GM12878 (cell line): ENCODE results near the gene SETD1A. TPM values are rescaled to one million over a fixed set of nuclear protein-coding genes. Genes with fewer than 3 reads are reported as not detected.
A peak's percentile ranks its signal among the peaks of the same experiment; 100 is the strongest.

ENCODE experiments used
- ATAC-seq: fragments of 200-7000 bp; cut with Tn5 transposase; 3 replicates; pipeline ENCODE4 v1.9.1; 2020; ENCODE audit warnings: mild to moderate bottlenecking, moderate library complexity
- BruUV-seq: library from RNA; stranded (reverse); fragments of 400-500 nt; replicated peaks from 2 replicates; lab custom pipeline; 2021; lab: Mats Ljungman, UMichigan
- CTCF ChIA-PET: fragments of 300-600 bp; sonication (Branson Sonifier 250); formaldehyde crosslinking; extraction: SDS; loops from one replicate; lab custom pipeline; 2021; ENCODE audit warnings: inconsistent platforms; lab: Yijun Ruan, JAX
- POLR2A ChIA-PET: fragments of 350-600 bp; formaldehyde crosslinking; extraction: SDS; loops from one replicate; lab custom pipeline; 2021; ENCODE audit warnings: inconsistent platforms; lab: Charles Lee
- RAD21 ChIA-PET: fragments of 300-600 bp; sonication (Branson Sonifier 250); formaldehyde crosslinking; loops from one replicate; lab custom pipeline; 2023; ENCODE audit warnings: antibody characterized with exemption; ENCODE audit not compliant: unreplicated experiment; lab: Charles Lee
- SMC1A ChIA-PET: fragments of 300-600 bp; sonication (Branson Sonifier 250); formaldehyde crosslinking; loops from one replicate; lab custom pipeline; 2023; ENCODE audit not compliant: unreplicated experiment, uncharacterized antibody; lab: Charles Lee
- DNase-seq: peaks from one replicate; pipeline ENCODE4 v3.0.0-alpha.2; 2011; ENCODE audit warnings: low read depth, low spot score
- FAIRE-seq: peaks from 3 replicates; lab custom pipeline; 2011; peaks lifted over from hg19 to GRCh38; lab: Jason Lieb, UNC
- H2AFZ ChIP-seq: 2 replicates; pipeline ENCODE4 v1.6.0; 2011; ENCODE audit warnings: low read depth, low read length, control low read depth; ENCODE audit not compliant: control insufficient read depth
- H3K27ac ChIP-seq: 2 replicates; pipeline ENCODE4 v1.5.1; 2011; ENCODE audit warnings: control low read depth; ENCODE audit not compliant: control insufficient read depth, insufficient read depth
- H3K27me3 ChIP-seq, 2 experiments: replicated peaks in 1 of 2; 2 replicates each; pipeline versions ENCODE4 v1.6.0 to v1.6.1; 2011; ENCODE audit warnings: low read length in 1 of 2; ENCODE audit not compliant: control insufficient read depth in 2 of 2, insufficient read depth in 2 of 2
- H3K36me3 ChIP-seq, 2 experiments: 2 replicates each; pipeline ENCODE4 v1.5.1; 2011; ENCODE audit warnings: low read length in 1 of 2; ENCODE audit not compliant: control insufficient read depth in 2 of 2, insufficient read depth in 2 of 2
- H3K4me1 ChIP-seq: 2 replicates; pipeline ENCODE4 v1.6.1; 2011; ENCODE audit warnings: mild to moderate bottlenecking, low read length, moderate library complexity, mixed read lengths; ENCODE audit not compliant: control insufficient read depth, insufficient read depth
- H3K4me2 ChIP-seq: 2 replicates; pipeline ENCODE4 v1.6.0; 2011; ENCODE audit warnings: control low read depth; ENCODE audit not compliant: control insufficient read depth, insufficient read depth
- H3K4me3 ChIP-seq: fragments of 200-600 bp; sonication (generic); 2 replicates; pipeline ENCODE4 v1.5.1; 2016
- H3K79me2 ChIP-seq: 2 replicates; pipeline ENCODE4 v1.6.0; 2011; ENCODE audit warnings: low read length; ENCODE audit not compliant: control insufficient read depth, insufficient read depth
- H3K9ac ChIP-seq: 2 replicates; pipeline ENCODE4 v1.8.0; 2011; ENCODE audit warnings: low read length, control low read depth, mixed read lengths; ENCODE audit not compliant: control insufficient read depth, insufficient read depth
- H3K9me3 ChIP-seq: replicated peaks from 3 replicates; pipeline ENCODE4 v1.5.1; 2011; ENCODE audit warnings: mild to moderate bottlenecking, low read length; ENCODE audit not compliant: control insufficient read depth, insufficient read depth
- H4K20me1 ChIP-seq: 2 replicates; pipeline ENCODE4 v1.6.0; 2011; ENCODE audit not compliant: control insufficient read depth, insufficient read depth
- BCL3 ChIP-seq: IDR thresholded peaks from 2 replicates; pipeline ENCODE4 v1.6.1; 2011; ENCODE audit warnings: borderline replicate concordance, low read depth, mild to moderate bottlenecking, moderate library complexity, low read length; ENCODE audit not compliant: insufficient read depth, poor library complexity, severe bottlenecking
- PBX3 ChIP-seq: IDR thresholded peaks from 2 replicates; pipeline ENCODE4 v1.6.1; 2011; ENCODE audit warnings: mild to moderate bottlenecking, low read depth, low read length, moderate library complexity; ENCODE audit not compliant: insufficient replicate concordance
- SMAD1 ChIP-seq: fragments of 450-650 bp; IDR thresholded peaks from 2 replicates; pipeline ENCODE4 v1.6.1; 2018; ENCODE audit warnings: mild to moderate bottlenecking, low read depth; ENCODE audit not compliant: partially characterized antibody
- SUPT20H ChIP-seq: IDR thresholded peaks from 2 replicates; pipeline ENCODE4 v1.6.1; 2011; ENCODE audit warnings: low read depth, mild to moderate bottlenecking, low read length, moderate library complexity, borderline replicate concordance; ENCODE audit not compliant: control insufficient read depth
- TBL1XR1 ChIP-seq: IDR thresholded peaks from 2 replicates; pipeline ENCODE4 v1.6.1; 2012; ENCODE audit warnings: low read depth, low read length, improper control_type of control experiment
- TCF3 ChIP-seq: IDR thresholded peaks from 2 replicates; pipeline ENCODE4 v1.6.1; 2012; ENCODE audit warnings: low read depth, mild to moderate bottlenecking, low read length, borderline replicate concordance; ENCODE audit not compliant: insufficient read depth
- WGBS: methylation state at CpG from one replicate; pipeline ENCODE4 v1.1.6; 2016; ENCODE audit warnings: low lambda C conversion rate; ENCODE audit not compliant: insufficient replicate concordance, insufficient coverage; ENCODE audit errors: missing lambda C conversion rate; 5-methylcytosine and 5-hydroxymethylcytosine counted together
- in situ Hi-C: fragments of 300-500 bp; cut with MboI; formaldehyde crosslinking; loops from 9 replicates; pipeline ENCODE4 v1.14.3; 2018; ENCODE audit warnings: mixed read lengths
- intact Hi-C: fragments of 100-400 bp; cut with micrococcal nuclease; formaldehyde crosslinking; loops from one replicate; pipeline ENCODE4 v1.14.2; 2022; ENCODE audit not compliant: unreplicated experiment
- polyA plus RNA-seq, 11 experiments: library from polyadenylated mRNA; depleted of rRNA in 4 of 11; unstranded in 6 of 11; stranded (reverse) in 5 of 11; fragments of >200 nt; fragmentation: Nextera tagmentation in 4 of 11; fragmentation: Illumina TruSeq in 1 of 11; extraction: Ambion mirVana in 4 of 11; extraction: Trizol in 1 of 11; gene quantifications; 1 replicate in 1 of 11; 2 replicates in 10 of 11; pipeline versions ENCODE4 v1.2.1 to v1.2.3, GENCODE V29; 2011 to 2016; ENCODE audit warnings: inconsistent platforms in 2 of 11, missing spikeins in 2 of 11, low read depth in 1 of 11
- total RNA-seq, 4 experiments: library from RNA; depleted of rRNA in 3 of 4; stranded (reverse); fragments of >200 nt in 3 of 4; fragmentation: Illumina TruSeq in 1 of 4; extraction: Trizol in 1 of 4; gene quantifications; 2 replicates each; pipeline versions ENCODE4 v1.2.1 to v1.2.3, GENCODE V29; 2013 to 2021

Gene SETD1A
- total and polyA plus RNA-seq, 10 of the 15 experiments (the other 5 are each of a cell fraction or from before 2014, with no cell fraction given) = 0.02 to 25.9 (median 4.9) TPM

GRCh38 chr16:30992276-30992780 lies 34.8 kb downstream of the SETD1A start:
- intact Hi-C loops = loop anchor here (10.0 kb wide), 1 partner anchor 82 kb away; the partner anchor contains the start of genes ZNF646 and ZNF668
- no peaks in the 10 kb centered on the region for H4K20me1 ChIP-seq
- no peak overlapping the region for H3K4me2 ChIP-seq
- ChIA-PET SMC1A (no interaction called here), CTCF (no interaction called here), RAD21 (no interaction called here), POLR2A (interaction anchor here (1.2 kb wide), 1 partner anchor 101 kb away, joined by 3 read pairs; no protein-coding TSS in a partner anchor)
- no peak overlapping the region for H3K9ac ChIP-seq
- DNase-seq (no peak), FAIRE-seq (no peak), ATAC-seq (no peak)
- H3K9me3 ChIP-seq = no peaks in the 10 kb centered on the region
- in situ Hi-C loops = loop anchor here (5.0 to 25.0 kb wide), 2 partner anchors 445 to 875 kb away; partner anchors contain the start of genes COX6A2 and ZNF843
- no peaks in the 10 kb centered on the region; the same call in 1 of the 2 replicates for H3K79me2 ChIP-seq
- no peak overlapping the region for H3K4me3 ChIP-seq
- H3K36me3 ChIP-seq = no peaks in the 10 kb centered on the region; a peak in 1 of 4 replicates
- peaks cover 14% of the 10 kb centered on the region for H3K4me1 ChIP-seq
- no peaks in the 10 kb centered on the region for H3K27me3 ChIP-seq
- no peak overlapping the region for H3K27ac ChIP-seq
- no TSS peak for BruUV-seq
- TF ChIP-seq PBX3 (peak; percentile 24), TCF3 (peak; percentile 75; the same call in 1 of the 2 replicates), BCL3 (peak; percentile 84), TBL1XR1 (no peak), SMAD1 (no peak), SUPT20H (no peak)
- H2AFZ ChIP-seq = no peak overlapping the region
- 84% methylated on average over 18 of the region's 21 CpGs for WGBS
